HepG2 (cell line): ENCODE results near the gene MC1R. TPM values are rescaled to one million over a fixed set of nuclear protein-coding genes. Genes with fewer than 3 reads are reported as not detected.

Experiments
- BCLAF1 ChIP-seq: fragments of 450-650 bp; IDR thresholded peaks from 2 replicates; pipeline ENCODE4 v1.6.1; 2017; ENCODE audit warnings: mild to moderate bottlenecking
- DMTF1 ChIP-seq: sonication (generic); formaldehyde crosslinking; IDR thresholded peaks from 2 replicates; pipeline ENCODE4 v1.4.0; 2020; ENCODE audit warnings: mild to moderate bottlenecking, missing genetic modification reagents
- DPF2 ChIP-seq: sonication (generic); formaldehyde crosslinking; IDR thresholded peaks from 2 replicates; pipeline ENCODE4 v1.4.0; 2020; ENCODE audit warnings: mild to moderate bottlenecking, low read depth, missing genetic modification reagents, borderline replicate concordance
- ETS1 ChIP-seq: sonication (generic); formaldehyde crosslinking; IDR thresholded peaks from 2 replicates; pipeline ENCODE4 v1.4.0; 2020; ENCODE audit warnings: missing genetic modification reagents
- GATA4 ChIP-seq: sonication (generic); IDR thresholded peaks from 2 replicates; pipeline ENCODE4 v1.6.1; 2016; ENCODE audit warnings: antibody characterized with exemption, low read depth, borderline replicate concordance
- HOXA5 ChIP-seq: sonication (generic); formaldehyde crosslinking; IDR thresholded peaks from 2 replicates; pipeline ENCODE4 v1.4.0; 2020; ENCODE audit warnings: missing genetic modification reagents
- KDM1A ChIP-seq: IDR thresholded peaks from 2 replicates; pipeline ENCODE4 v1.6.1; 2016; ENCODE audit warnings: missing compliant biosample characterization
- MYNN ChIP-seq: sonication (generic); formaldehyde crosslinking; IDR thresholded peaks from 2 replicates; pipeline ENCODE4 v1.4.0; 2020; ENCODE audit warnings: mild to moderate bottlenecking, low read depth, missing genetic modification reagents
- NBN ChIP-seq: fragments of 450-650 bp; conservative IDR thresholded peaks from 2 replicates; pipeline ENCODE4 v1.6.1; 2017
- POLR2AphosphoS2 ChIP-seq: IDR thresholded peaks from 2 replicates; pipeline ENCODE4 v1.6.1; 2011; ENCODE audit warnings: low read depth, low read length, improper control_type of control experiment
- RNF2 ChIP-seq: fragments of 450-650 bp; conservative IDR thresholded peaks from 2 replicates; pipeline ENCODE4 v1.6.1; 2016; ENCODE audit warnings: low read depth
- STAT5B ChIP-seq: sonication (generic); formaldehyde crosslinking; IDR thresholded peaks from 2 replicates; pipeline ENCODE4 v1.4.0; 2020; ENCODE audit warnings: missing genetic modification reagents
- THAP11 ChIP-seq: IDR thresholded peaks from 2 replicates; pipeline ENCODE4 v1.6.1; 2016; ENCODE audit warnings: missing biosample characterization, missing genetic modification reagents
- ZBTB2 ChIP-seq: sonication (generic); formaldehyde crosslinking; IDR thresholded peaks from 2 replicates; pipeline ENCODE4 v1.8.0; 2022; ENCODE audit warnings: low read depth, missing genetic modification reagents
- ZMYM2 ChIP-seq: sonication (generic); formaldehyde crosslinking; IDR thresholded peaks from 2 replicates; pipeline ENCODE4 v1.8.0; 2022; ENCODE audit warnings: mild to moderate bottlenecking, missing genetic modification reagents
- ZNF12 ChIP-seq: sonication (generic); formaldehyde crosslinking; IDR thresholded peaks from 2 replicates; pipeline ENCODE4 v1.5.0; 2020; ENCODE audit warnings: missing genetic modification reagents
- ZNF235 ChIP-seq: sonication (generic); formaldehyde crosslinking; IDR thresholded peaks from 2 replicates; pipeline ENCODE4 v1.8.1; 2023; ENCODE audit warnings: mild to moderate bottlenecking, missing genetic modification reagents, borderline replicate concordance
- ZNF558 ChIP-seq: sonication (generic); formaldehyde crosslinking; IDR thresholded peaks from 2 replicates; pipeline ENCODE4 v1.9.0; 2022; ENCODE audit warnings: mild to moderate bottlenecking, missing genetic modification reagents, borderline replicate concordance
- ZNF563 ChIP-seq: sonication (generic); formaldehyde crosslinking; IDR thresholded peaks from 2 replicates; pipeline ENCODE4 v1.8.0; 2022; ENCODE audit warnings: mild to moderate bottlenecking, moderate library complexity, missing genetic modification reagents
- polyA plus RNA-seq, 8 experiments: library from polyadenylated mRNA; depleted of rRNA in 3 of 8; stranded (reverse) in 7 of 8; unstranded in 1 of 8; fragments of >200 nt; fragmentation: Illumina TruSeq in 4 of 8; extraction: Trizol in 4 of 8; gene quantifications; 2 replicates each; pipeline versions ENCODE4 v1.2.1 to v1.2.3, GENCODE V29; 2011 to 2016; ENCODE audit warnings: low read depth in 4 of 8, missing spikeins in 1 of 8, mixed read lengths in 1 of 8; ENCODE audit not compliant: insufficient read depth in 1 of 8
- total RNA-seq, 5 experiments: library from RNA; depleted of rRNA; stranded (reverse); fragments of >200 nt; fragmentation: Illumina TruSeq; extraction: Trizol; gene quantifications; 2 replicates each; pipeline ENCODE4 v1.2.3, GENCODE V29; 2016; ENCODE audit warnings: low read depth in 1 of 5
- TF ChIP-seq, protein P1 (sequence below): sonication (generic); formaldehyde crosslinking; conservative IDR thresholded peaks from 2 replicates; pipeline ENCODE4 v1.4.0; 2020; ENCODE audit warnings: missing genetic modification reagents

The MC1R gene
- total and polyA plus RNA-seq, 2 of the 13 experiments (the other 11 are each of a cell fraction or from before 2014, with no cell fraction given) = 9.1 to 14.8 TPM

- TF ChIP-seq ZNF558 (CRISPR knock-in tag) = peak; percentile 65; the same call in 1 of the 2 replicates
- TF ChIP-seq BCLAF1 = no peak
- TF ChIP-seq DPF2 (CRISPR knock-in tag) = peak; percentile 43; the same call in 1 of the 2 replicates
- peak; percentile 78 for TF ChIP-seq ZNF563 (CRISPR knock-in tag)
- peak; percentile 6 for TF ChIP-seq ZBTB2 (CRISPR knock-in tag)
- TF ChIP-seq MYNN = no peak
- no peak for TF ChIP-seq STAT5B (CRISPR knock-in tag)
- TF ChIP-seq, protein P1, sequence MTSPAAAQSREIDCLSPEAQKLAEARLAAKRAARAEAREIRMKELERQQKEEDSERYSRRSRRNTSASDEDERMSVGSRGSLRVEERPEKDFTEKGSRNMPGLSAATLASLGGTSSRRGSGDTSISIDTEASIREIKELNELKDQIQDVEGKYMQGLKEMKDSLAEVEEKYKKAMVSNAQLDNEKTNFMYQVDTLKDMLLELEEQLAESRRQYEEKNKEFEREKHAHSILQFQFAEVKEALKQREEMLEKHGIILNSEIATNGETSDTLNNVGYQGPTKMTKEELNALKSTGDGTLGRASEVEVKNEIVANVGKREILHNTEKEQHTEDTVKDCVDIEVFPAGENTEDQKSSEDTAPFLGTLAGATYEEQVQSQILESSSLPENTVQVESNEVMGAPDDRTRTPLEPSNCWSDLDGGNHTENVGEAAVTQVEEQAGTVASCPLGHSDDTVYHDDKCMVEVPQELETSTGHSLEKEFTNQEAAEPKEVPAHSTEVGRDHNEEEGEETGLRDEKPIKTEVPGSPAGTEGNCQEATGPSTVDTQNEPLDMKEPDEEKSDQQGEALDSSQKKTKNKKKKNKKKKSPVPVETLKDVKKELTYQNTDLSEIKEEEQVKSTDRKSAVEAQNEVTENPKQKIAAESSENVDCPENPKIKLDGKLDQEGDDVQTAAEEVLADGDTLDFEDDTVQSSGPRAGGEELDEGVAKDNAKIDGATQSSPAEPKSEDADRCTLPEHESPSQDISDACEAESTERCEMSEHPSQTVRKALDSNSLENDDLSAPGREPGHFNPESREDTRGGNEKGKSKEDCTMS (CRISPR knock-in tag) = no peak
- no peak; the same call in 1 of the 2 replicates for TF ChIP-seq ETS1 (CRISPR knock-in tag)
- TF ChIP-seq GATA4 = peak; percentile 92
- TF ChIP-seq DMTF1 (CRISPR knock-in tag) = no peak
- TF ChIP-seq RNF2 = peak; percentile 75; the same call in 1 of the 2 replicates
- TF ChIP-seq ZNF235 (CRISPR knock-in tag) = 0 out of 2 replicates have a peak, but pooled peaks have one; percentile 56
- no peak; the same call in 1 of the 2 replicates for TF ChIP-seq THAP11 (CRISPR knock-in tag)
- TF ChIP-seq HOXA5 (CRISPR knock-in tag) = no peak; the same call in 1 of the 2 replicates
- peak; percentile 15; the same call in 1 of the 2 replicates for TF ChIP-seq POLR2AphosphoS2
- TF ChIP-seq KDM1A (CRISPR knock-in tag) = no peak
- TF ChIP-seq ZMYM2 (CRISPR knock-in tag) = no peak
- no peak for TF ChIP-seq ZNF12 (CRISPR knock-in tag)
- no peak for TF ChIP-seq NBN
Measured at GRCh38 chr16:89922884-89923639, 4.4 kb downstream of the MC1R start, which contains the start of gene TUBB3 (continued).
